ENCODE results near the gene UVSSA.
"Not testable (repeated sequence)": the region's sequence is repeated elsewhere in the genome, so short reads cannot be mapped to it uniquely, and the experiment has no call there.

The UVSSA gene

GRCh38 chr4:1418494-1419285 is 71.7 kb downstream of the UVSSA start:
- in situ Hi-C loops (cut with MboI; ENCODE audit: low sequenced_read_pairs, unreplicated experiment) = no loop called here
- DNase-seq (ENCODE audit: low spot score) = no peak

GRCh38 chr4:1419708-1420107 is 72.7 kb downstream of the UVSSA start:
- in situ Hi-C loops (cut with MboI; ENCODE audit: low sequenced_read_pairs, unreplicated experiment) = no loop called here
- no peak for DNase-seq (ENCODE audit: low spot score)
- no peak for TF ChIP-seq CTCF (IDR thresholded peaks at IDR 0.05; ENCODE audit: borderline replicate concordance, control extremely low read depth, extremely low read depth, insufficient read depth, missing control alignments)

More at GRCh38 chr4:1418494-1419285, 71.7 kb downstream of the UVSSA start:
- no peak for TF ChIP-seq CTCF (IDR thresholded peaks at IDR 0.05; ENCODE audit: borderline replicate concordance, control extremely low read depth, extremely low read depth, insufficient read depth, missing control alignments)

- in situ Hi-C loops (cut with MboI; ENCODE audit: low sequenced_read_pairs, unreplicated experiment) = no loop called here
- no peak for DNase-seq (ENCODE audit: low spot score)
- TF ChIP-seq CTCF (IDR thresholded peaks at IDR 0.05; ENCODE audit: borderline replicate concordance, control extremely low read depth, extremely low read depth, insufficient read depth, missing control alignments) = no peak
Observed at GRCh38 chr4:1421657-1422056, 74.6 kb downstream of the UVSSA start.

GRCh38 chr4:1427010-1427409 is 80.0 kb downstream of the UVSSA start:
- in situ Hi-C loops (cut with MboI; ENCODE audit: low sequenced_read_pairs, unreplicated experiment) = no loop called here
- no peak for TF ChIP-seq CTCF (IDR thresholded peaks at IDR 0.05; ENCODE audit: borderline replicate concordance, control extremely low read depth, extremely low read depth, insufficient read depth, missing control alignments)
- DNase-seq (ENCODE audit: low spot score) = no peak

GRCh38 chr4:1443688-1444172 is 96.7 kb downstream of the UVSSA start:
- DNase-seq (ENCODE audit: low spot score); in situ Hi-C loops (cut with MboI; ENCODE audit: low sequenced_read_pairs, unreplicated experiment): not testable (repeated sequence)

All from GM13976 (cell line).